Glutamatergic neuron (in vitro differentiated cells): ENCODE results near the gene KCNJ9. TPM values are rescaled to one million over a fixed set of nuclear protein-coding genes. Genes with fewer than 3 reads are reported as not detected.

Experiments used
- DNase-seq: peaks from one replicate; pipeline ENCODE4 v3.0.0; 2022
- H3K27ac Mint-ChIP-seq: one replicate; pipeline ENCODE4 v1.8.0; 2020; ENCODE audit warnings: mild to moderate bottlenecking, mixed read lengths, inconsistent platforms; ENCODE audit not compliant: unreplicated experiment
- H3K27me3 Mint-ChIP-seq: one replicate; pipeline ENCODE4 v1.8.0; 2020; ENCODE audit warnings: mild to moderate bottlenecking, moderate library complexity, mixed read lengths, inconsistent platforms; ENCODE audit not compliant: unreplicated experiment
- H3K36me3 Mint-ChIP-seq: one replicate; pipeline ENCODE4 v1.8.0; 2020; ENCODE audit warnings: mild to moderate bottlenecking, mixed read lengths, inconsistent platforms; ENCODE audit not compliant: unreplicated experiment
- H3K4me1 Mint-ChIP-seq: one replicate; pipeline ENCODE4 v1.8.0; 2020; ENCODE audit warnings: mild to moderate bottlenecking, low read depth, mixed read lengths, inconsistent platforms; ENCODE audit not compliant: unreplicated experiment
- H3K4me3 Mint-ChIP-seq: one replicate; pipeline ENCODE4 v1.8.0; 2020; ENCODE audit warnings: mild to moderate bottlenecking, mixed read lengths, inconsistent platforms; ENCODE audit not compliant: unreplicated experiment
- H3K9me3 Mint-ChIP-seq: one replicate; pipeline ENCODE4 v1.8.0; 2020; ENCODE audit warnings: mild to moderate bottlenecking, moderate library complexity, mixed read lengths, inconsistent platforms; ENCODE audit not compliant: unreplicated experiment
- total RNA-seq: library from RNA; stranded (reverse); fragmentation: NEBNext Ultra II Directional; extraction: Animal tissue kit (Norgen Biotek cat#: 25700); gene quantifications from one replicate; pipeline ENCODE4 v1.2.1, GENCODE V29; 2021; ENCODE audit not compliant: unreplicated experiment
- TF ChIP-seq, protein P1 (sequence below): fragments of 200-600 bp; sonication (generic); IDR thresholded peaks from one replicate; pipeline ENCODE4 v1.5.0; 2021; ENCODE audit not compliant: partially characterized antibody, unreplicated experiment

Gene KCNJ9
- total RNA-seq, 1 donor from 2014 or later = 2.0 TPM

GRCh38 chr1:160129966-160130365, 48.6 kb downstream of the KCNJ9 start:
- no peaks in the 10 kb centered on the region for H3K36me3 Mint-ChIP-seq
- no peak for DNase-seq
- TF ChIP-seq, protein P1, sequence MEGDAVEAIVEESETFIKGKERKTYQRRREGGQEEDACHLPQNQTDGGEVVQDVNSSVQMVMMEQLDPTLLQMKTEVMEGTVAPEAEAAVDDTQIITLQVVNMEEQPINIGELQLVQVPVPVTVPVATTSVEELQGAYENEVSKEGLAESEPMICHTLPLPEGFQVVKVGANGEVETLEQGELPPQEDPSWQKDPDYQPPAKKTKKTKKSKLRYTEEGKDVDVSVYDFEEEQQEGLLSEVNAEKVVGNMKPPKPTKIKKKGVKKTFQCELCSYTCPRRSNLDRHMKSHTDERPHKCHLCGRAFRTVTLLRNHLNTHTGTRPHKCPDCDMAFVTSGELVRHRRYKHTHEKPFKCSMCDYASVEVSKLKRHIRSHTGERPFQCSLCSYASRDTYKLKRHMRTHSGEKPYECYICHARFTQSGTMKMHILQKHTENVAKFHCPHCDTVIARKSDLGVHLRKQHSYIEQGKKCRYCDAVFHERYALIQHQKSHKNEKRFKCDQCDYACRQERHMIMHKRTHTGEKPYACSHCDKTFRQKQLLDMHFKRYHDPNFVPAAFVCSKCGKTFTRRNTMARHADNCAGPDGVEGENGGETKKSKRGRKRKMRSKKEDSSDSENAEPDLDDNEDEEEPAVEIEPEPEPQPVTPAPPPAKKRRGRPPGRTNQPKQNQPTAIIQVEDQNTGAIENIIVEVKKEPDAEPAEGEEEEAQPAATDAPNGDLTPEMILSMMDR = no peak
- H3K9me3 Mint-ChIP-seq = no peaks in the 10 kb centered on the region
- peaks cover 5% of the 10 kb centered on the region for H3K27me3 Mint-ChIP-seq
- no peak overlapping the region for H3K27ac Mint-ChIP-seq
- H3K4me1 Mint-ChIP-seq = no peaks in the 10 kb centered on the region
- no peak overlapping the region for H3K4me3 Mint-ChIP-seq

DNA sequence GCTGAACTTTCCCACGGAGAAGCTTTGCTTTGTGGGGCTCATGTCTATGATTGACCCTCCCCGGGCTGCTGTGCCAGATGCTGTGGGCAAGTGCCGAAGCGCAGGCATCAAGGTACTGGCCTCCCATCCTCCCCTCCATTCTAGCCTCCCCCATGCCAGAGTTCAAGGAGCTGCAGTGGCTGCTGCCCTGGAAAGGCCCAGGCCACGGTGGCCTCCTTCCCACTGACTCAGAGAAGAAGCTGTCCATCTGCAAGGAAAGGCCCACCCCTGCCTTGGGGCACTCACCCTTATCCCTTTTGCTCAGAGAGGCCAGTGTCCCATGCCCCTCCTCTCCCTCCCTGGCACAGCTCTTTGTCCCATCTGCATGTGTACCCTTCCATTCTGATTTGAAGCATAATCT, 49.1 kb downstream of the KCNJ9 start:
- Mint-ChIP-seq H3K4me3 (no peak overlapping the region), H3K4me1 (no peaks in the 10 kb centered on the region), H3K36me3 (no peaks in the 10 kb centered on the region), H3K27ac (no peak overlapping the region), H3K27me3 (peaks cover 5% of the 10 kb centered on the region), H3K9me3 (no peaks in the 10 kb centered on the region)
- DNase-seq = no peak
- TF ChIP-seq, protein P1 = no peak

DNA sequence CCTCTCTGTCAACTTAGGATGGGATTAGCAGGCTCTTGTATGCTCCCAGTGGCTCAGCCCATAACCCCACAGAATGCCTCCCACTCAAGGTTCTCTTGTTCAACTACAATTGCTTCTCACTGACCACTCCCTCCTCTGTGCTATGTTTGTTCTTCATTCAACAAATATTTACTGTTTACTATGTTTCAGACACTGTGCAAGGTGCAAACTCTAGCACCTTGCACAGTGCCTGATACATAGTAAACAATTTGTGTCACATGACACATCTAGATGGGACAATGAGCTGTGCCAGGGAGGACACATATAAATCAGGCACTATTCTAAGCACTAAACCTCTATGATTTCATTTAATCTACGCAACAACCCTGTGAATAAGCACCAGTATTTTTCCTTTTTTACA, 49.6 kb downstream of the KCNJ9 start:
- Mint-ChIP-seq H3K4me1 (no peaks in the 10 kb centered on the region), H3K27ac (no peak overlapping the region), H3K4me3 (no peak overlapping the region), H3K36me3 (no peaks in the 10 kb centered on the region), H3K27me3 (peaks cover 5% of the 10 kb centered on the region), H3K9me3 (no peaks in the 10 kb centered on the region)
- DNase-seq = no peak
- TF ChIP-seq, protein P1 = no peak

GRCh38 chr1:160131803-160132565, 50.6 kb downstream of the KCNJ9 start:
- TF ChIP-seq, protein P1 = no peak
- H3K9me3 Mint-ChIP-seq = no peaks in the 10 kb centered on the region
- no peak overlapping the region for H3K27ac Mint-ChIP-seq
- H3K36me3 Mint-ChIP-seq = no peaks in the 10 kb centered on the region
- no peak overlapping the region for H3K4me3 Mint-ChIP-seq
- peaks cover 5% of the 10 kb centered on the region for H3K27me3 Mint-ChIP-seq
- DNase-seq = no peak
- no peaks in the 10 kb centered on the region for H3K4me1 Mint-ChIP-seq

DNA sequence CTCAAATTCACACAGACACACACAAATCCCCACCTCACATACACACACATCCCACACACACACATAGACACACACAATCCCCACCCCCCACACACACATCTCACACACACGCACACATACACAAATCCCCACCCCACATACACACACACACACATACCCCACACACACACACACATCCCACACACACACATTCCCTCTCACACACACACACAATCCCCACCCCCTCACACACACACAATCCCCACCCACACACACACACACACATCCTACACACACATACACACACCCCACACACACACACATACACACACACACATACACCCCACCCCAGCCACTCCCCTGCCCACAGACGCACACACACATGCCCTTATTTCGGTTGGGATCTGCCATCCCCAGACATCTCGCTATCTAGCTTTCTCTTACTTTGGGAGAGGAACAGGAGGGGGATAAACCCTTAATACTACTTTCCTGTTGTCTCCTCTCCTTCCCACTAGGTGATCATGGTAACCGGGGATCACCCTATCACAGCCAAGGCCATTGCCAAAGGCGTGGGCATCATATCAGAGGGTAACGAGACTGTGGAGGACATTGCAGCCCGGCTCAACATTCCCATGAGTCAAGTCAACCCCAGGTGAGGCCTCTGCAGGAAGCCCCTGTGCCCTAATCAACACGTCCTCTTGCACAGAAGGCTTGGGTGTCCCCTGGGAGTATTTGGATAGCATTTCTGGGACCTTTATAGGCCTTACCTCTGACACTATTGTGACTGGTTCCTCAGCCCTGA, 52.8 kb downstream of the KCNJ9 start:
- peaks cover 6% of the 10 kb centered on the region for H3K27me3 Mint-ChIP-seq
- no peaks in the 10 kb centered on the region for H3K36me3 Mint-ChIP-seq
- no peaks in the 10 kb centered on the region for H3K9me3 Mint-ChIP-seq
- no peak overlapping the region for H3K4me3 Mint-ChIP-seq
- no peak for DNase-seq
- TF ChIP-seq, protein P1 = no peak
- H3K27ac Mint-ChIP-seq = no peak overlapping the region
- H3K4me1 Mint-ChIP-seq = no peaks in the 10 kb centered on the region
